HCT116 (cell line): Measurements from ENCODE around the gene ZNF584.

Source experiments
- ATF3 ChIP-seq: IDR thresholded peaks from 2 replicates; pipeline ENCODE4 v1.6.1; 2012
- CBX3 ChIP-seq: IDR thresholded peaks from 2 replicates; pipeline ENCODE4 v1.6.1; 2012; ENCODE audit warnings: low read depth
- CEBPB ChIP-seq: IDR thresholded peaks from 2 replicates; pipeline ENCODE4 v1.6.1; 2012; ENCODE audit warnings: low read depth
- CTCF ChIP-seq, 3 experiments: fragments of 200-600 bp in 1 of 3; sonication (generic) in 1 of 3; IDR thresholded peaks in 2 of 3; conservative IDR thresholded peaks in 1 of 3; 2 replicates each; pipeline ENCODE4 v1.5.1; 2012 to 2017; ENCODE audit warnings: low read depth in 2 of 3, low read length in 2 of 3, antibody characterized with exemption in 1 of 3, borderline replicate concordance in 1 of 3, control low read depth in 1 of 3, mild to moderate bottlenecking in 1 of 3, mixed read lengths in 1 of 3, mixed run types in 1 of 3, moderate library complexity in 1 of 3; ENCODE audit not compliant: insufficient read depth in 1 of 3
- EGR1 ChIP-seq: IDR thresholded peaks from 2 replicates; pipeline ENCODE4 v1.6.1; 2012; ENCODE audit warnings: low read depth
- FOSL1 ChIP-seq: IDR thresholded peaks from 2 replicates; pipeline ENCODE4 v1.6.1; 2012; ENCODE audit warnings: low read depth
- POLR2A ChIP-seq: IDR thresholded peaks from 2 replicates; pipeline ENCODE4 v1.7.0; 2011; ENCODE audit warnings: borderline replicate concordance; ENCODE audit not compliant: insufficient read depth, insufficient read length; ENCODE audit errors: extremely low read depth
- REST ChIP-seq: IDR thresholded peaks from 2 replicates; pipeline ENCODE4 v1.6.1; 2012; ENCODE audit warnings: low read depth
- SP1 ChIP-seq: IDR thresholded peaks from 2 replicates; pipeline ENCODE4 v1.6.1; 2012; ENCODE audit warnings: low read depth
- ZNF274 ChIP-seq: fragments of 200-500 bp; sonication (Bioruptor generic); IDR thresholded peaks from 2 replicates; pipeline ENCODE4 v1.6.1; 2014; ENCODE audit warnings: mild to moderate bottlenecking, low read depth, low read length, inconsistent platforms

- TF ChIP-seq FOSL1 (no peak), CBX3 (no peak), REST (no peak), SP1 (no peak), CTCF (IDR thresholded peaks at IDR 0.05 in 2 of 3, conservative IDR thresholded peaks at IDR 0.05 in 1 of 3; ENCODE audit: borderline replicate concordance in 1 of 3, insufficient read depth in 1 of 3, low read depth in 2 of 3, low read length in 2 of 3) (no peak), CEBPB (no peak), ZNF274 (no peak), ATF3 (no peak), POLR2A (no peak), EGR1 (no peak)
Measured at GRCh38 chr19:58434217-58434616, 25.8 kb downstream of the ZNF584 start.
